GM19035 (cell line): ENCODE measurements around the gene PON3.

ENCODE experiments used
- ATAC-seq: cut with Tn5 transposase; IDR thresholded peaks from one replicate; pipeline ENCODE4 v1.9.1; 2021; ENCODE audit not compliant: unreplicated experiment

The PON3 gene

GRCh38 chr7:95309951-95310350 is 86.2 kb downstream of the PON3 start:
- no peak for ATAC-seq
